Measurements from ENCODE around the gene TRABD2B. TPM values are rescaled to one million over a fixed set of nuclear protein-coding genes. Genes with fewer than 3 reads are reported as not detected.
A peak's percentile ranks its signal among the peaks of the same experiment; 100 is the strongest.

TRABD2B gene
- total and polyA plus RNA-seq, 2 of the 13 experiments (the other 11 are each of a cell fraction or from before 2014, with no cell fraction given), result 0.04 TPM; not detected in 1

- no TSS peak for BruUV-seq (replicated peaks)
- POLR2A ChIA-PET, result no interaction called here
- H4K20me1 ChIP-seq (ENCODE audit: insufficient read depth, low read length), result no peaks in the 10 kb centered on the region
- H3K4me1 ChIP-seq (ENCODE audit: insufficient read depth, low read length), result peaks cover 35% of the 10 kb centered on the region
- no peaks in the 10 kb centered on the region for H3K79me2 ChIP-seq (ENCODE audit: insufficient read depth, low read length)
- intact Hi-C loops (cut with micrococcal nuclease; ENCODE audit: unreplicated experiment), result no loop called here
- H2AFZ ChIP-seq (ENCODE audit: low read length), result no peak overlapping the region
- no peaks in the 10 kb centered on the region for H3K9me3 ChIP-seq (ENCODE audit: low read length)
- H3K36me3 ChIP-seq (replicated peaks in 1 of 2; ENCODE audit: control insufficient read depth in 1 of 2, insufficient read depth in 2 of 2, low read length in 2 of 2), result no peaks in the 10 kb centered on the region
- FAIRE-seq (no peak), DNase-seq (ENCODE audit: low spot score) (no peak), ATAC-seq (peak; percentile 43)
- H3K4me2 ChIP-seq (ENCODE audit: low read depth, low read length), result no peak overlapping the region
- H3K4me3 ChIP-seq (replicated peaks in 1 of 3; ENCODE audit: insufficient read depth in 1 of 3, low read depth in 2 of 3, low read length in 3 of 3), result no peak overlapping the region
- peaks cover 0 to 10% of the 10 kb centered on the region in 2 experiments; a peak in 2 of 5 replicates for H3K27me3 ChIP-seq (ENCODE audit: control insufficient read depth in 1 of 2, insufficient read depth in 2 of 2, low read length in 2 of 2)
- no peak overlapping the region for H3K9ac ChIP-seq (ENCODE audit: insufficient read depth, low read depth, low read length)
- CTCF ChIA-PET (ENCODE audit: low intra/inter-chr PET ratio, low total read pairs), result no interaction called here
- no peak overlapping the region for H3K27ac ChIP-seq (ENCODE audit: extremely low read length, insufficient read depth, low read length)
- in situ Hi-C loops (cut with HindIII; ENCODE audit: extremely low pct_ligation_motif_present, low pct_unique_long_range_greater_than_20kb), result no loop called here
- 69% methylated on average over 6 of the region's 8 CpGs for WGBS (ENCODE audit: low lambda C conversion rate)
- no peak for TF ChIP-seq ZNF205 (CRISPR knock-in tag; IDR thresholded peaks at IDR 0.05)
- TF ChIP-seq MATR3 (CRISPR knock-in tag; IDR thresholded peaks at IDR 0.05), result no peak
- peak; percentile 31; the same call in 1 of the 2 replicates for TF ChIP-seq ZNF687 (CRISPR knock-in tag; IDR thresholded peaks at IDR 0.05)
- peak; percentile 28; the same call in 1 of the 2 replicates for TF ChIP-seq ZNF501 (CRISPR knock-in tag; IDR thresholded peaks at IDR 0.05)
- TF ChIP-seq BCL6 (CRISPR knock-in tag; IDR thresholded peaks at IDR 0.05), result peak; percentile 41; the same call in 1 of the 2 replicates
- TF ChIP-seq ZNF124 (CRISPR knock-in tag; IDR thresholded peaks at IDR 0.05), result no peak
- no peak for TF ChIP-seq BRD4 (CRISPR knock-in tag; IDR thresholded peaks at IDR 0.05)
- TF ChIP-seq ZSCAN22 (CRISPR knock-in tag; IDR thresholded peaks at IDR 0.05), result peak; percentile 61; the same call in 1 of the 2 replicates
- no peak for TF ChIP-seq ZNF773 (CRISPR knock-in tag; IDR thresholded peaks at IDR 0.05; ENCODE audit: borderline replicate concordance)
- TF ChIP-seq GMEB2 (CRISPR knock-in tag; IDR thresholded peaks at IDR 0.05; ENCODE audit: low read depth), result no peak
- no peak for TF ChIP-seq GATAD2A (CRISPR knock-in tag; IDR thresholded peaks at IDR 0.05)
- TF ChIP-seq MIXL1 (CRISPR knock-in tag; IDR thresholded peaks at IDR 0.05), result no peak
Measured at GRCh38 chr1:47940326-47940725, 56.9 kb downstream of the TRABD2B start.
